Gastrocnemius medialis (tissue), 4 donors: ENCODE data around the gene PDE7B. TPM values are rescaled to one million over a fixed set of nuclear protein-coding genes. Genes with fewer than 3 reads are reported as not detected.

ENCODE experiments used
- ATAC-seq, 2 donors: fragments of 150-250 bp; one replicate each; pipeline ENCODE4 v1.9.1; 2016
- DNase-seq, 2 donors: peaks; one replicate each; pipeline ENCODE4 v3.0.0-alpha.2; 2019
- H3K27ac ChIP-seq, 4 donors: fragments of 200-600 bp; sonication (generic); 1 replicate in 1 of 4; 2 replicates in 3 of 4; pipeline ENCODE4 v1.5.1; 2016 to 2018; ENCODE audit warnings: mild to moderate bottlenecking in 2 of 4, moderate library complexity in 1 of 4
- H3K27me3 ChIP-seq, 3 donors: fragments of 200-600 bp; sonication (generic) in 2 of 3; 1 replicate in 1 of 3; 2 replicates in 2 of 3; pipeline versions ENCODE4 v1.5.1 to v1.6.0; 2016 to 2019; ENCODE audit warnings: mild to moderate bottlenecking in 1 of 3, moderate library complexity in 1 of 3
- H3K36me3 ChIP-seq, 2 donors: fragments of 200-600 bp; sonication (generic) in 1 of 2; one replicate each; pipeline ENCODE4 v1.5.1; 2017 to 2018
- H3K4me1 ChIP-seq, 2 donors: fragments of 200-600 bp; sonication (generic) in 1 of 2; one replicate each; pipeline ENCODE4 v1.5.1; 2016 to 2017; ENCODE audit warnings: mild to moderate bottlenecking in 2 of 2
- H3K4me3 ChIP-seq, 4 donors: fragments of 200-600 bp; sonication (generic) in 3 of 4; 1 replicate in 1 of 4; 2 replicates in 3 of 4; pipeline ENCODE4 v1.5.1; 2016 to 2019; ENCODE audit warnings: mild to moderate bottlenecking in 2 of 4
- H3K9me3 ChIP-seq, 3 donors: fragments of 200-600 bp; sonication (generic) in 2 of 3; 1 replicate in 1 of 3; 2 replicates in 2 of 3; pipeline ENCODE4 v1.5.1; 2016 to 2019
- POLR2A ChIP-seq, 2 donors: fragments of 450-650 bp; IDR thresholded peaks; one replicate each; pipeline ENCODE4 v1.6.1; 2017; ENCODE audit warnings: antibody characterized with exemption in 2 of 2, mild to moderate bottlenecking in 2 of 2, moderate library complexity in 2 of 2
- in situ Hi-C, 4 donors: fragments of 200-750 bp; cut with MboI; loops; one replicate each; pipeline versions ENCODE4 v1.15.0 to v1.8.0; 2017; ENCODE audit warnings: low sequenced_read_pairs in 4 of 4
- intact Hi-C: fragments of 100-400 bp; cut with DNase I; formaldehyde crosslinking; loops from one replicate; pipeline ENCODE4 v1.15.1; 2023; ENCODE audit warnings: low total_unique reads
- total RNA-seq, 4 donors: library from RNA; depleted of rRNA; stranded (reverse); fragments of >200 nt; gene quantifications; one replicate each; pipeline versions ENCODE4 v1.1.0 to v1.2.3, GENCODE V29; 2016
- TF ChIP-seq, protein P1 (sequence below), 5 experiments: fragments of 450-650 bp in 3 of 5; fragments of 200-600 bp in 2 of 5; sonication (generic) in 2 of 5; IDR thresholded peaks in 4 of 5; conservative IDR thresholded peaks in 1 of 5; 1 replicate in 4 of 5; 2 replicates in 1 of 5; pipeline ENCODE4 v1.5.1; 2016 to 2019; ENCODE audit warnings: antibody characterized with exemption in 5 of 5, mild to moderate bottlenecking in 3 of 5, moderate library complexity in 3 of 5

The PDE7B gene
- total RNA-seq, 4 donors from 2014 or later, result 2.2 to 3.6 (median 2.7) TPM

DNA sequence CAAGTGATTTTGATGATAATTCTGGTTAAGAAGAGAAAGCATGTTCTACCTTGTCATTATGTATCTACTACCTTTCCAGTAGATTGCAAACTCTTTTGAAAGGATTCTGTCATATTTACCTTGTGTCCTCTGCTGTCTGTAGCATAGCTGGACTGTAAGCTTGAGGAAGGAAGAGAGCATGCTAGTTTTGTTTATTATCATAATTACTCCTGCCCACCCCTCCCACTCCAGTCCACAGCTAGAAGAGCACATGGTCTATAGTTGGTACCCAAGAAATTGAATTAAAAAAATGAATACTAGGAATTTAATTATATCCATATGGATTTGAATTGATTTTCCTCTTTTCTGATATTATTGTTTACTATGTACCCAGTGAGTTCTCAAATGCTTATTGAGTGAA, 40.2 kb downstream of the PDE7B start:
- no peak overlapping the region for H3K4me3 ChIP-seq
- no peaks in the 10 kb centered on the region for H3K36me3 ChIP-seq
- no peak overlapping the region for H3K27ac ChIP-seq
- H3K4me1 ChIP-seq, result no peaks in the 10 kb centered on the region
- DNase-seq (no peak), ATAC-seq (no peak)
- TF ChIP-seq POLR2A (IDR thresholded peaks at IDR 0.05), result no peak
- TF ChIP-seq, protein P1, sequence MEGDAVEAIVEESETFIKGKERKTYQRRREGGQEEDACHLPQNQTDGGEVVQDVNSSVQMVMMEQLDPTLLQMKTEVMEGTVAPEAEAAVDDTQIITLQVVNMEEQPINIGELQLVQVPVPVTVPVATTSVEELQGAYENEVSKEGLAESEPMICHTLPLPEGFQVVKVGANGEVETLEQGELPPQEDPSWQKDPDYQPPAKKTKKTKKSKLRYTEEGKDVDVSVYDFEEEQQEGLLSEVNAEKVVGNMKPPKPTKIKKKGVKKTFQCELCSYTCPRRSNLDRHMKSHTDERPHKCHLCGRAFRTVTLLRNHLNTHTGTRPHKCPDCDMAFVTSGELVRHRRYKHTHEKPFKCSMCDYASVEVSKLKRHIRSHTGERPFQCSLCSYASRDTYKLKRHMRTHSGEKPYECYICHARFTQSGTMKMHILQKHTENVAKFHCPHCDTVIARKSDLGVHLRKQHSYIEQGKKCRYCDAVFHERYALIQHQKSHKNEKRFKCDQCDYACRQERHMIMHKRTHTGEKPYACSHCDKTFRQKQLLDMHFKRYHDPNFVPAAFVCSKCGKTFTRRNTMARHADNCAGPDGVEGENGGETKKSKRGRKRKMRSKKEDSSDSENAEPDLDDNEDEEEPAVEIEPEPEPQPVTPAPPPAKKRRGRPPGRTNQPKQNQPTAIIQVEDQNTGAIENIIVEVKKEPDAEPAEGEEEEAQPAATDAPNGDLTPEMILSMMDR (IDR thresholded peaks at IDR 0.05 in 4 of 5, conservative IDR thresholded peaks at IDR 0.05 in 1 of 5), result no peak
- in situ Hi-C loops, result no loop called here
- intact Hi-C loops, result no loop called here
- no peaks in the 10 kb centered on the region for H3K9me3 ChIP-seq
- no peaks in the 10 kb centered on the region for H3K27me3 ChIP-seq

DNA sequence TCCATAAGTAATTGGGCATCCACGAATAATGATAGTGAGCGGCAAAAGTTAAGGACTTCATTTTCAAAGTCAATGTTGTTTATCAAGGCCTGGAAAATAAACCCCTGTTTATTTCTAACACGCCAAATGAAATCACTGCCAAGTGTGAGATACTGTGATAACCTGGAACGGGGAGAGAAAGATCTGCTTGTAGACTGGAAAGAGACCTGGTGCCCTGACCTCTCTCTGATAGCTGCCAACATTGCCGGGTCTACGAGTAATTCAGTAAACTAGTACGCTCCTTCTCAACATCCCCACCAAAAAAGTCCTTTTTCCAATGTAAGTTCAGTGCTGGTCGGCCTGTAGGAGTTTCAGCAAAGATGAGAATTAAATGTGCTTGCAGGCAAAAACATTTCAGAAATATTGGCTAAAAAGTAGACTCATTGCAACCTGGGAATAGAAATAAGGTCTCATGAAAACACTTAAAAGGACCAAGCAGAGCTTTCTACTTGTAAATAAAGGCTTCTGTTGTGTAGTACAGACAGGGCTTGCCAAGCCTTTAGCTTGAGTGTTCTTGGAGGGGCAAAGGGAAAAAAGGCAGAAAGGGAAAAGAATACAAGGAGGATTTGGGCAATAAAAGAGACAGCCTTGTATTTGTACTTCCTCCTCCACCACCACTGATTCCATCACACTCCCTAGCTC, 43.9 kb downstream of the PDE7B start:
- no peak overlapping the region for H3K27ac ChIP-seq
- intact Hi-C loops, result no loop called here
- H3K27me3 ChIP-seq, result no peaks in the 10 kb centered on the region
- H3K9me3 ChIP-seq, result no peaks in the 10 kb centered on the region
- DNase-seq (no peak), ATAC-seq (no peak)
- no peaks in the 10 kb centered on the region for H3K4me1 ChIP-seq
- no peak overlapping the region for H3K4me3 ChIP-seq
- in situ Hi-C loops, result no loop called here
- TF ChIP-seq, protein P1 (IDR thresholded peaks at IDR 0.05 in 4 of 5, conservative IDR thresholded peaks at IDR 0.05 in 1 of 5), result no peak
- no peak for TF ChIP-seq POLR2A (IDR thresholded peaks at IDR 0.05)
- no peaks in the 10 kb centered on the region for H3K36me3 ChIP-seq

DNA sequence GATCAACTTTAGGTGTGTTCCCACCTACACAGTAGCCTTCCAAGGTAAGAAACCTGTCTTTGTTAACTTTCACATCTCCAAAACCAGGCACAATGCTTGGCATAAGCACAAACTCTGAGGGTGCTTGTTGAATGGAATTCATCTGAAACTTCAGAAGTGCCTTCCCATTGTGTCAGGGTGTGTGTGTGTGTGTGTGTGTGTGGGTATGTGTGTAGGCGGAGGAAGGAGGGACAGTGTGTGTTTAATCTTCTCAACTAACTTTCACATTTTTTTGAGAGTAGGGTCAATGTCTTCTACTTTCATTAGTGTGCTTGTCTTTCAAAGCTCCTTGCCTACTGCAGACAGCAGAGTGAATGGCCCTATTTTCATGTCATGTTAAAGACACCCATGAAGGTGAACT, 45.6 kb downstream of the PDE7B start:
- no peak for ATAC-seq
- no peaks in the 10 kb centered on the region for H3K9me3 ChIP-seq
- no peaks in the 10 kb centered on the region for H3K27me3 ChIP-seq
- H3K36me3 ChIP-seq, result no peaks in the 10 kb centered on the region
- H3K4me3 ChIP-seq, result no peak overlapping the region
- intact Hi-C loops (no loop called here), in situ Hi-C loops (no loop called here)
- H3K4me1 ChIP-seq, result peaks cover 0 to 7% of the 10 kb centered on the region in 2 donors
- DNase-seq, result no peak
- H3K27ac ChIP-seq, result no peak overlapping the region
- no peak for TF ChIP-seq POLR2A (IDR thresholded peaks at IDR 0.05)
- TF ChIP-seq, protein P1 (IDR thresholded peaks at IDR 0.05 in 4 of 5, conservative IDR thresholded peaks at IDR 0.05 in 1 of 5), result no peak

DNA sequence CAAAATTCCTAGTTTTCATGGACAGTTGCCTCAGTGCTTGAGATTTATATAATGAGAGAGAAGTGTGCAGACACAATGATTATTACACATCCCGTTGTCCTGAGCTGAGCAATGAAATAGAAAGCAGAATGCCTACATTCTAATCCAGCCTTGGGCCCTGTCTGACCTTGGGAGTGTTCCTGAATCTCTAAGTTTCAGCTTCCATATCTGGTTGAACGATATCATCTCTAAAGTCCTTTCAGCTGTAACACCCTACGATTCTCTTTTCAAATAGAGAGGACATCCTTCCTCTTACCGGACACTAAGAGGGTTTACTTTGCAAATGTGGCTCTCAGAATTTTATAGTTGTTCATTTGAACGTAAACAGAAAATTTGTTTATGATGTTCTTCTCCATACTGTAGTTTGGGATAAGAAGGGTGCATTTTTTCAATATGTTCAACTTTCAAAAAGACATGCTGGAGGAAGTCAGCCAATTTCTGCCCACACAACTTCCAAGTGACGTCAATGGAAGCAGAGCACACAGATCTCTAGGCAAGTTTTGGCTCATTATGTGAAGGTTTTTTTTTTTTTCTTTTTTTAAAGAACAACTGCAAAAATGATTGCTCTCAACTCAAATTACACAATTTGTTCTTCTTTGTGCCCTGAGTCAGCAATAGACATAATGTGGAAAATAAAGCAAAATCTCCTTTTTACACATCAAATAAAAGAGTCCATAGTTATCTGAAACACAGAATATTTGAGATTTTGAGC, 50.4 kb downstream of the PDE7B start:
- in situ Hi-C loops (no loop called here), intact Hi-C loops (loop anchor here (5.0 kb wide), 1 partner anchor 35 kb away; no protein-coding TSS in a partner anchor)
- no peaks in the 10 kb centered on the region for H3K36me3 ChIP-seq
- TF ChIP-seq, protein P1 (IDR thresholded peaks at IDR 0.05 in 4 of 5, conservative IDR thresholded peaks at IDR 0.05 in 1 of 5), result no peak
- TF ChIP-seq POLR2A (IDR thresholded peaks at IDR 0.05), result no peak
- no peaks in the 10 kb centered on the region for H3K27me3 ChIP-seq
- peak; percentile 57 to 63 for ATAC-seq
- peak in 1 of 2 donors; percentile 19 for DNase-seq
- peaks cover 6 to 12% of the 10 kb centered on the region in 2 donors for H3K4me1 ChIP-seq
- H3K4me3 ChIP-seq, result peak overlapping the region in 1 of 4 donors; percentile 9
- peak overlapping the region; percentile 51 to 67 (median 66) for H3K27ac ChIP-seq
- no peaks in the 10 kb centered on the region for H3K9me3 ChIP-seq
